Measurements from ENCODE around the gene SLC46A1.

The SLC46A1 gene

GRCh38 chr17:28350271-28350670, 55.7 kb downstream of the SLC46A1 start:
- no peak for DNase-seq (ENCODE audit: low spot score)

DNA sequence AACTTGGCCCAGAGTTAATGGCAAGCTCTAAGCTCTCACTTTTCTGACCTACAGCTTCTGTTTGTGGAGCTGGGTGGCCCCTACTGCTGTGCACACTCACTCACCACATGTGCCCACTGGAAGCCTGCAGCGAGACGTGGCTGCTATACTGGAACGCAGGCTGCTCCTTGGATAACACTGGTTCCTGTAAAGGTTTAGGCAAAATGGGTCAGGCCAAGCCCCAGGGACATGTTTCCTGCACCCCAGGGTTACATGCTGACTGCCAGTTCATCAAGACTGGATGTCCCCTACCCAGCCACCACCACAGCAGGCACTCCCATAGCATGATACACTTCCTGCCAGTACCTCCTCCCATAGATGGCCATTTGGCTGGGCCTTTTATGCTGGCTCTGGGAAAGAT, 57.0 kb downstream of the SLC46A1 start:
- DNase-seq (ENCODE audit: low spot score) = no peak

DNA sequence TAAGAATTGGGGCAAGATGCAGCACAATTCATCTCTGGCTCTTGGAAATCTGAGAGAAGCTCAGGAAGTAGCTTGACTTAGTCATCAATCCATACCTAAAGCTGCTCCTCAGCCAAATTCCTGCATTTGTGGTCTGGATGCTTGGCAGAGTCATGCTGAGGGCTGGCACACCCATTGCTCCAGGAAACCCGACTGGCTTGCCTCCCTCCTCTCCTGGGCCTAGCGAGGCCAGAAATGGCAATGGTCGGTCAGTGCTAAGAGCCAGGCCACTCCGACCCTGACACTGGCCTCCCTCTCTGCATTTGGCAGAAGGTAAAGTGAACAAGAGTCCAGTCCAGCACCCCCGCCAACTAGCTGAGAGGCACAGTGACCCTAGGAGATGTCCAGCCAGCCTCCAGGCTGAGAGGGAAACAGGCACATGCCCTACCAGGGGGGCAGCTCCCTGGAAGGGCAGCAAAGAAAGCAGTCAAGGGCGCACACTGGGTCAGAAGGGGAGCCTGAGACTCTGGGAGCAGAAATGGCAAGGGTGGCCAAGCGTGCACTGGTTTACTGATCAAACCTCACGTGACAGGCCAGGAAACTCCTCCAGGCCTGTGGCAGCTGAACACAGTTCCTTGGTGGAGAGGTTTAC, 58.6 kb downstream of the SLC46A1 start:
- peak; percentile 46 for DNase-seq (ENCODE audit: low spot score)

DNA sequence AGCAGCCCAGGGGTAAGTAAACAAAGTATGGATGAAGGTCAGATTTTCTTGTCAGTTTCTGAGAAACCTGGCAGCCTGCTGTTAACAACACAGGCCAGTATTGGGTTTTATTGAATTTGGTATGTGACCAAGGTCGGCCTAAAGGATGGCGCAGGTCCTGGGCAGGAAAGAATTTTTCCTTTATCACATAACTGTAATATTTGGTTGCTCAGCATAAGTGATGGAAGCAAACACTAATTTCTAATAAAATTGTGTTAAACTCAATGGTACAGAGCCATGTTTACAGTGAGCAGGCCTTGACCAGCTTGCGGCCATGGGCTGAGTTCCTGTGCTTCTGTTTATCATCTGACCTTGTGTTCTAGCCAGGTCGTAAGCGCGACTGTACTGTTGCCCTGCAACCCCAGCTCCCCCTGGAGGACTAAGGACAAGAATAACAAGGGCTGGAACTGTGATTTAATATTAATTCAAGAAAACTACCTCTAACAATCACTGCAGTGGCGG, 59.2 kb downstream of the SLC46A1 start:
- no peak for DNase-seq (ENCODE audit: low spot score)

DNA sequence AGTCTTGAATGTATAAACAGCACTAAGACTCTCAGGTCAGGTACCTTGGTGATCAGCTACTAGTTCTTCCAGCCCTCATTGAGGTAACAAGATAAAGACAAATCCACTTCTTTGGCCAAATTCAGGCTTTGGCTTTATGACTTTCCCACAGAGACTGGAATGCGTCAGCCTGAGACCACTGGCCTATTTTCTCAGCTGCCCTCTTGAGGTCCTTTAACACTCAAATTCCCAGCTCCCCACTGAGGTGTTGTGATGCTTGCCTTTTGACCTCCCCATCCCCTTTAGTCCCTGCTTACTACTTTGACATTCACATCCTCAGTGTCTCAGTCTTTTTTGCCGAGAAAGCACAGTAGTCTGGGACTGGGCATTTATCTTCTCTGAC, 59.8 kb downstream of the SLC46A1 start:
- DNase-seq (ENCODE audit: low spot score) = no peak

- DNase-seq (ENCODE audit: low spot score) = no peak
Observed at GRCh38 chr17:28345419-28346198, 60.4 kb downstream of the SLC46A1 start.

Measured in RKO (cell line).